ENCODE data around the gene CXCR6.

The CXCR6 gene

DNA sequence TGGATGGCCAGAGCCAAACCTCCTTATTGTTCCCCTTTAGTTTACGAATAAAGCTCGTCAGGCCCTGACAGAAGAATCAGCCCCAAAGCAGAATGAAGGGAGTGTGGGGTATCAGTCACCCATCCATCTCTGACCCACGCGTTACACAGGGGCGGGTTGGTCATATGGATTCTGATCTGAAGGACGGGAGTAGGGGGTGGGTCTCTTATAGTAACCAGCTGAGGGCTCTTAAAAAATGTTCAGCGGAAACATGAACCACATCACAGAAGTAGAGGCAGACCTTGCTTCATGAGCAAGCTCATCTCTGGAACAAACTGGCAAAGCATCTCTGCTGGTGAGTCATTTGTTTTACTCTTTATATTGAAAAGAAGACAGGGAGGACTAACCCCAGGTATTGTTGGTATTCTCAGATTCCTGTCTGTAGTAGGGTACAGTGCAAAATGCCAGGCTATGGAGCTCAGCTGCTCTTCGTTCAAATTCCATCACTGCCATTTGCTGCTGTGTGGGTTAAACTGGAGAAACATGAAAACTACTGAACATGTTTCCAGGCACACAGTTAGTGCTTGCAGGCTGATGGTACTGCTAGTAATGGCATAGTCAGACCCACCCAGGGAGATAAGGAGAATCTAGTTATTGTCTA lies at the start of gene CXCR6:
CXCR6 (plus strand) TSS at position 258 of the 640 bp plus-strand sequence. CDS start 3,018 bp downstream, outside the sequence.
- Histone ChIP-seq H3K4me1 (ENCODE audit: insufficient read depth, low read length) (peaks cover 85% of the 10 kb centered on the region), H4K20me1 (ENCODE audit: insufficient read depth, low read length) (0 out of 2 replicates have a peak, but pooled peaks cover 4% of the 10 kb centered on the region), H3K4me2 (ENCODE audit: insufficient read depth, low read length) (peak within 1 kb of the TSS; percentile 2; the same call in 1 of the 2 replicates), H3K27ac (ENCODE audit: low read length) (peak within 1 kb of the TSS; percentile 73), H3K79me2 (ENCODE audit: insufficient read depth, low read length) (peaks cover 15% of the 10 kb centered on the region), H3K9me3 (ENCODE audit: insufficient read depth, low read length, severe bottlenecking) (no peaks in the 10 kb centered on the region), H2AFZ (ENCODE audit: low read depth, low read length) (no peak within 1 kb of the TSS), H3K9ac (ENCODE audit: low read depth, low read length) (peak within 1 kb of the TSS; percentile 11), H3K4me3 (ENCODE audit: low read depth in 1 of 2, low read length in 2 of 2) (no peak within 1 kb of the TSS; a peak in 1 of 4 replicates), H3K27me3 (ENCODE audit: insufficient read depth, low read length, poor library complexity) (no peaks in the 10 kb centered on the region), H3K36me3 (ENCODE audit: insufficient read depth, low read length) (peaks cover 67% of the 10 kb centered on the region)
- TF ChIP-seq, protein P1, sequence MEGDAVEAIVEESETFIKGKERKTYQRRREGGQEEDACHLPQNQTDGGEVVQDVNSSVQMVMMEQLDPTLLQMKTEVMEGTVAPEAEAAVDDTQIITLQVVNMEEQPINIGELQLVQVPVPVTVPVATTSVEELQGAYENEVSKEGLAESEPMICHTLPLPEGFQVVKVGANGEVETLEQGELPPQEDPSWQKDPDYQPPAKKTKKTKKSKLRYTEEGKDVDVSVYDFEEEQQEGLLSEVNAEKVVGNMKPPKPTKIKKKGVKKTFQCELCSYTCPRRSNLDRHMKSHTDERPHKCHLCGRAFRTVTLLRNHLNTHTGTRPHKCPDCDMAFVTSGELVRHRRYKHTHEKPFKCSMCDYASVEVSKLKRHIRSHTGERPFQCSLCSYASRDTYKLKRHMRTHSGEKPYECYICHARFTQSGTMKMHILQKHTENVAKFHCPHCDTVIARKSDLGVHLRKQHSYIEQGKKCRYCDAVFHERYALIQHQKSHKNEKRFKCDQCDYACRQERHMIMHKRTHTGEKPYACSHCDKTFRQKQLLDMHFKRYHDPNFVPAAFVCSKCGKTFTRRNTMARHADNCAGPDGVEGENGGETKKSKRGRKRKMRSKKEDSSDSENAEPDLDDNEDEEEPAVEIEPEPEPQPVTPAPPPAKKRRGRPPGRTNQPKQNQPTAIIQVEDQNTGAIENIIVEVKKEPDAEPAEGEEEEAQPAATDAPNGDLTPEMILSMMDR (IDR thresholded peaks at IDR 0.05; ENCODE audit: borderline replicate concordance, extremely low read depth, low read length, poor library complexity, severe bottlenecking), result no peak
- no peak for TF ChIP-seq EZH2 (IDR thresholded peaks at IDR 0.05; ENCODE audit: borderline replicate concordance, low read depth, low read length, severe bottlenecking)
- ATAC-seq (ENCODE audit: insufficient read depth, low read depth) (peak; percentile 78), DNase-seq (peak; percentile 71)

GRCh38 chr3:45894015-45894414 lies 49.2 kb upstream of the CXCR6 start:
- Histone ChIP-seq H4K20me1 (ENCODE audit: insufficient read depth, low read length) (peaks cover 85% of the 10 kb centered on the region), H3K27ac (ENCODE audit: low read length) (peak overlapping the region; percentile 79), H3K9me3 (ENCODE audit: insufficient read depth, low read length, severe bottlenecking) (no peaks in the 10 kb centered on the region), H3K27me3 (ENCODE audit: insufficient read depth, low read length, poor library complexity) (no peaks in the 10 kb centered on the region), H3K4me3 (ENCODE audit: low read depth in 1 of 2, low read length in 2 of 2) (no peak overlapping the region), H3K79me2 (ENCODE audit: insufficient read depth, low read length) (peaks cover 99% of the 10 kb centered on the region), H2AFZ (ENCODE audit: low read depth, low read length) (no peak overlapping the region), H3K4me2 (ENCODE audit: insufficient read depth, low read length) (peak overlapping the region; percentile 32), H3K9ac (ENCODE audit: low read depth, low read length) (no peak overlapping the region), H3K4me1 (ENCODE audit: insufficient read depth, low read length) (peaks cover 97% of the 10 kb centered on the region), H3K36me3 (ENCODE audit: insufficient read depth, low read length) (peaks cover 95% of the 10 kb centered on the region)
- TF ChIP-seq, protein P1 (IDR thresholded peaks at IDR 0.05; ENCODE audit: borderline replicate concordance, extremely low read depth, low read length, poor library complexity, severe bottlenecking), result no peak
- no peak for TF ChIP-seq EZH2 (IDR thresholded peaks at IDR 0.05; ENCODE audit: borderline replicate concordance, low read depth, low read length, severe bottlenecking)
- ATAC-seq (ENCODE audit: insufficient read depth, low read depth) (no peak), DNase-seq (no peak)

- no peak for DNase-seq
- TF ChIP-seq EZH2 (IDR thresholded peaks at IDR 0.05; ENCODE audit: borderline replicate concordance, low read depth, low read length, severe bottlenecking), result no peak
- TF ChIP-seq, protein P1 (IDR thresholded peaks at IDR 0.05; ENCODE audit: borderline replicate concordance, extremely low read depth, low read length, poor library complexity, severe bottlenecking), result no peak
- peaks cover 95% of the 10 kb centered on the region for H3K4me1 ChIP-seq (ENCODE audit: insufficient read depth, low read length)
- no peaks in the 10 kb centered on the region for H3K9me3 ChIP-seq (ENCODE audit: insufficient read depth, low read length, severe bottlenecking)
- H2AFZ ChIP-seq (ENCODE audit: low read depth, low read length), result no peak overlapping the region
- H3K79me2 ChIP-seq (ENCODE audit: insufficient read depth, low read length), result peaks cover 100% of the 10 kb centered on the region
- H3K27ac ChIP-seq (ENCODE audit: low read length), result peak overlapping the region; percentile 68
- no peak overlapping the region for H3K9ac ChIP-seq (ENCODE audit: low read depth, low read length)
- no peaks in the 10 kb centered on the region for H3K27me3 ChIP-seq (ENCODE audit: insufficient read depth, low read length, poor library complexity)
- peak overlapping the region; percentile 25; the same call in 1 of the 2 replicates for H3K4me2 ChIP-seq (ENCODE audit: insufficient read depth, low read length)
- no peak overlapping the region for H3K4me3 ChIP-seq (ENCODE audit: low read depth in 1 of 2, low read length in 2 of 2)
- H3K36me3 ChIP-seq (ENCODE audit: insufficient read depth, low read length), result peaks cover 97% of the 10 kb centered on the region
- H4K20me1 ChIP-seq (ENCODE audit: insufficient read depth, low read length), result peaks cover 92% of the 10 kb centered on the region
- ATAC-seq (ENCODE audit: insufficient read depth, low read depth), result no peak
Observed at GRCh38 chr3:45895686-45896468, 47.4 kb upstream of the CXCR6 start.

Measured in DND-41 (cell line).